Mammary epithelial cell (primary cell): ENCODE data around the gene PBXIP1.

Source experiments
- EZH2 ChIP-seq: IDR thresholded peaks from 2 replicates; pipeline ENCODE4 v1.6.1; 2012; ENCODE audit warnings: low read length, inconsistent platforms, borderline replicate concordance
- TF ChIP-seq, protein P1 (sequence below), 2 donors: IDR thresholded peaks in 1 of 2; conservative IDR thresholded peaks in 1 of 2; 2 replicates each; pipeline ENCODE4 v1.5.1; 2011 to 2012; ENCODE audit warnings: inconsistent platforms in 2 of 2, low read length in 2 of 2, mild to moderate bottlenecking in 2 of 2, control low read depth in 1 of 2, low read depth in 1 of 2; ENCODE audit not compliant: insufficient read depth in 1 of 2; ENCODE audit errors: extremely low read depth in 1 of 2

DNA sequence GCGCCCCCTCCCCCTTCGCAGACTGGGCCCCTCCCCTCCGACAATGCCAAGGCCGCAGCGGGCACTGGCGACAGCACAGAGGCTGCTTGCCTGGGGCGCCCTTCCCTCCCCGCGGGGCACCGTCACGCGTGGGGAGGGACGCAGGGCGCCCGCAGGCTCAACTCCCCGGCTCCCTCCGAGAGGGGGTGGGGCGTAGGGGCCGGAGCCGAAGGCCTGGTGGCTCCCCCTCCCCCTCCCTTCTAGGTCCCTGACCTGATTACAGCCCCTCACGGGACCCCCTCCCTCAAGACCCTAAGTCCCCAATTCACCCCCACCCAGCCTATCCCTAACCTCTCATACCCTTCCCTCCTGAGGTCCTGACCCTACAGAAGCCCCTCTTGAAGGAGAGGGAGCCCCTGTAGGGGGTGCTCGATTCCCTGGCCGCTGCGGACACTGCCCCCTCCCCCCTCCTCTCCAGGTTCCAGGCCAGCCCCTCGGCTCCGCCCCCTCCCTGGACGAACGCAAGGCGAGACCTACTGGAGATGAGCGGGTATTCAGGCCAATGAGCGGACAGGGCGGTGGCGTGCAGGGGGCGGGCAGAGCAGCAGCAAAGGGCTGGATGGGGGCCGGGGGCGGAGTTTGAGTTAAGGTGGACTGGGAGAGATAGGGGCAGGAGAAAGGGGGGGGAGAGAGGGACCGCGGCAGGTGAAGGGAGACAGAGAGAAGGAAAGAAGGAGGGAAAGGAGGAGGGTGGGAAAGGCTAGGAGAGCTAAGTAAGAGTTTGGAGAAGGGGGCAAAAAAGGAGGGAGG is 46.0 kb upstream of the PBXIP1 start:
- TF ChIP-seq, protein P1, sequence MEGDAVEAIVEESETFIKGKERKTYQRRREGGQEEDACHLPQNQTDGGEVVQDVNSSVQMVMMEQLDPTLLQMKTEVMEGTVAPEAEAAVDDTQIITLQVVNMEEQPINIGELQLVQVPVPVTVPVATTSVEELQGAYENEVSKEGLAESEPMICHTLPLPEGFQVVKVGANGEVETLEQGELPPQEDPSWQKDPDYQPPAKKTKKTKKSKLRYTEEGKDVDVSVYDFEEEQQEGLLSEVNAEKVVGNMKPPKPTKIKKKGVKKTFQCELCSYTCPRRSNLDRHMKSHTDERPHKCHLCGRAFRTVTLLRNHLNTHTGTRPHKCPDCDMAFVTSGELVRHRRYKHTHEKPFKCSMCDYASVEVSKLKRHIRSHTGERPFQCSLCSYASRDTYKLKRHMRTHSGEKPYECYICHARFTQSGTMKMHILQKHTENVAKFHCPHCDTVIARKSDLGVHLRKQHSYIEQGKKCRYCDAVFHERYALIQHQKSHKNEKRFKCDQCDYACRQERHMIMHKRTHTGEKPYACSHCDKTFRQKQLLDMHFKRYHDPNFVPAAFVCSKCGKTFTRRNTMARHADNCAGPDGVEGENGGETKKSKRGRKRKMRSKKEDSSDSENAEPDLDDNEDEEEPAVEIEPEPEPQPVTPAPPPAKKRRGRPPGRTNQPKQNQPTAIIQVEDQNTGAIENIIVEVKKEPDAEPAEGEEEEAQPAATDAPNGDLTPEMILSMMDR (conservative IDR thresholded peaks at IDR 0.05 in 1 of 2, IDR thresholded peaks at IDR 0.05 in 1 of 2; ENCODE audit: extremely low read depth in 1 of 2, insufficient read depth in 1 of 2, low read depth in 1 of 2, low read length in 2 of 2): peak in 1 of 2 donors; percentile 60
- TF ChIP-seq EZH2: no peak
